HG03066 (cell line): ENCODE data around the gene ONECUT1.
"Not testable (repeated sequence)": the region's sequence is repeated elsewhere in the genome, so short reads cannot be mapped to it uniquely, and the experiment has no call there.

ENCODE experiments used
- ATAC-seq: cut with Tn5 transposase; IDR thresholded peaks from one replicate; pipeline ENCODE4 v1.9.1; 2021; ENCODE audit warnings: low read depth; ENCODE audit not compliant: unreplicated experiment

ONECUT1 gene

GRCh38 chr15:52790169-52790708 is at the start of gene ONECUT1:
Gene ONECUT1 (minus strand): TSS chr15:52790336. CDS start chr15:52789884, 452 bp downstream.
- peak; percentile 74 for ATAC-seq

- no peak for ATAC-seq
These were observed 44.2 kb upstream of the ONECUT1 start for GRCh38 chr15:52834379-52834778.

GRCh38 chr15:52824169-52824942 is 34.2 kb upstream of the ONECUT1 start:
- ATAC-seq: not testable (repeated sequence)

- no peak for ATAC-seq
These were observed 32.3 kb upstream of the ONECUT1 start for GRCh38 chr15:52822475-52822874.

GRCh38 chr15:52819253-52819652 is 29.1 kb upstream of the ONECUT1 start:
- no peak for ATAC-seq

GRCh38 chr15:52815899-52816298 is 25.8 kb upstream of the ONECUT1 start:
- ATAC-seq: not testable (repeated sequence)

- ATAC-seq: no peak
These were observed 18.9 kb upstream of the ONECUT1 start for GRCh38 chr15:52808996-52809395.

GRCh38 chr15:52808441-52808840 is 18.3 kb upstream of the ONECUT1 start:
- no peak for ATAC-seq

- no peak for ATAC-seq
These were observed 16.1 kb upstream of the ONECUT1 start for GRCh38 chr15:52806284-52806655.

GRCh38 chr15:52805351-52806283 is 15.5 kb upstream of the ONECUT1 start:
- no peak for ATAC-seq

GRCh38 chr15:52804526-52805081 is 14.5 kb upstream of the ONECUT1 start:
- ATAC-seq: no peak

GRCh38 chr15:52803467-52804306 is 13.6 kb upstream of the ONECUT1 start:
- no peak for ATAC-seq

GRCh38 chr15:52803108-52803466 is 13.0 kb upstream of the ONECUT1 start:
- ATAC-seq: no peak

GRCh38 chr15:52802110-52802509 is 12.0 kb upstream of the ONECUT1 start:
- ATAC-seq: no peak

GRCh38 chr15:52801748-52802085 is 11.6 kb upstream of the ONECUT1 start:
- no peak for ATAC-seq

- no peak for ATAC-seq
These were observed 11.0 kb upstream of the ONECUT1 start for GRCh38 chr15:52800828-52801747.

GRCh38 chr15:52799145-52799811 is 9.1 kb upstream of the ONECUT1 start:
- no peak for ATAC-seq

- ATAC-seq: no peak
These were observed 8.5 kb upstream of the ONECUT1 start for GRCh38 chr15:52798529-52799101.
